Progenitor cell of endocrine pancreas (in vitro differentiated cells): ENCODE data around the gene STT3B. TPM values are rescaled to one million over a fixed set of nuclear protein-coding genes. Genes with fewer than 3 reads are reported as not detected.
A peak's percentile ranks its signal among the peaks of the same experiment; 100 is the strongest.

Source experiments
- DNase-seq: peaks from one replicate; pipeline ENCODE4 v3.0.0; 2021; ENCODE audit warnings: low spot score; ENCODE audit not compliant: unreplicated experiment
- H3K27ac Mint-ChIP-seq: 2 replicates; pipeline ENCODE4 v1.8.0; 2021; ENCODE audit warnings: mild to moderate bottlenecking, moderate library complexity, mixed read lengths
- H3K27me3 Mint-ChIP-seq: 2 replicates; pipeline ENCODE4 v1.8.0; 2021; ENCODE audit warnings: mixed read lengths
- H3K36me3 Mint-ChIP-seq: 2 replicates; pipeline ENCODE4 v1.8.0; 2022; ENCODE audit warnings: mixed read lengths; ENCODE audit not compliant: insufficient read depth
- H3K4me1 Mint-ChIP-seq: 2 replicates; pipeline ENCODE4 v1.8.0; 2021; ENCODE audit warnings: low read depth, mixed read lengths
- H3K4me3 Mint-ChIP-seq: 2 replicates; pipeline ENCODE4 v1.8.0; 2021; ENCODE audit warnings: low read depth, mild to moderate bottlenecking, moderate library complexity, mixed read lengths
- H3K9me3 Mint-ChIP-seq: 2 replicates; pipeline ENCODE4 v1.8.0; 2021; ENCODE audit warnings: low read depth, mixed read lengths
- CTCF ChIP-seq: fragments of 200-600 bp; sonication (generic); IDR thresholded peaks from one replicate; pipeline ENCODE4 v1.5.0; 2021; ENCODE audit warnings: antibody characterized with exemption, mild to moderate bottlenecking; ENCODE audit not compliant: unreplicated experiment
- total RNA-seq: library from RNA; stranded (reverse); gene quantifications from 2 replicates; pipeline ENCODE4 v1.2.1, GENCODE V29; 2021

Gene STT3B
- total RNA-seq, 1 donor from 2014 or later = 154 TPM

- Mint-ChIP-seq H3K4me1 (no peaks in the 10 kb centered on the region), H3K4me3 (no peak overlapping the region), H3K9me3 (no peaks in the 10 kb centered on the region), H3K36me3 (peaks cover 24% of the 10 kb centered on the region), H3K27me3 (no peaks in the 10 kb centered on the region), H3K27ac (no peak overlapping the region)
- no peak for TF ChIP-seq CTCF
- no peak for DNase-seq
Measured at GRCh38 chr3:31624083-31624709, 91.5 kb downstream of the STT3B start.

- Mint-ChIP-seq H3K27ac (no peak overlapping the region), H3K27me3 (no peaks in the 10 kb centered on the region), H3K4me3 (no peak overlapping the region), H3K9me3 (no peaks in the 10 kb centered on the region), H3K4me1 (no peaks in the 10 kb centered on the region), H3K36me3 (peaks cover 31% of the 10 kb centered on the region)
- no peak for DNase-seq
- TF ChIP-seq CTCF = no peak
Measured at GRCh38 chr3:31625358-31625757, 92.6 kb downstream of the STT3B start.

- DNase-seq = no peak
- Mint-ChIP-seq H3K4me1 (no peaks in the 10 kb centered on the region), H3K9me3 (no peaks in the 10 kb centered on the region), H3K36me3 (peaks cover 29% of the 10 kb centered on the region), H3K4me3 (no peak overlapping the region), H3K27ac (no peak overlapping the region), H3K27me3 (no peaks in the 10 kb centered on the region)
- TF ChIP-seq CTCF = no peak
Measured at GRCh38 chr3:31629054-31629453, 96.3 kb downstream of the STT3B start.

GRCh38 chr3:31634476-31634875, 101.8 kb downstream of the STT3B start:
- H3K27me3 Mint-ChIP-seq = no peaks in the 10 kb centered on the region
- no peak for DNase-seq
- no peak overlapping the region for H3K4me3 Mint-ChIP-seq
- H3K4me1 Mint-ChIP-seq = no peaks in the 10 kb centered on the region
- peak overlapping the region; percentile 77 for H3K27ac Mint-ChIP-seq
- peaks cover 27% of the 10 kb centered on the region for H3K36me3 Mint-ChIP-seq
- H3K9me3 Mint-ChIP-seq = no peaks in the 10 kb centered on the region
- TF ChIP-seq CTCF = no peak

- Mint-ChIP-seq H3K4me1 (no peaks in the 10 kb centered on the region), H3K4me3 (no peak overlapping the region), H3K27ac (no peak overlapping the region), H3K27me3 (no peaks in the 10 kb centered on the region), H3K9me3 (no peaks in the 10 kb centered on the region), H3K36me3 (peaks cover 17% of the 10 kb centered on the region)
- no peak for DNase-seq
- TF ChIP-seq CTCF = no peak
Measured at GRCh38 chr3:31635545-31635944, 102.8 kb downstream of the STT3B start.
